NCI-H510A (cell line): ENCODE measurements around the gene ATCAY.
"Not testable (repeated sequence)": the region's sequence is repeated elsewhere in the genome, so short reads cannot be mapped to it uniquely, and the experiment has no call there.

ENCODE experiments used
- DNase-seq: peaks from one replicate; lab custom pipeline; 2025; lab: John Stamatoyannopoulos, UW

Gene ATCAY

GRCh38 chr19:3902317-3902973, 22.0 kb downstream of the ATCAY start:
- no peak for DNase-seq

- no peak for DNase-seq
Measured at GRCh38 chr19:3904233-3904632, 23.7 kb downstream of the ATCAY start.

GRCh38 chr19:3907626-3908265, 27.3 kb downstream of the ATCAY start:
- no peak for DNase-seq

GRCh38 chr19:3908266-3909054, 28.0 kb downstream of the ATCAY start:
- no peak for DNase-seq

GRCh38 chr19:3910105-3910504, 29.6 kb downstream of the ATCAY start:
- DNase-seq = no peak

- DNase-seq = no peak
Measured at GRCh38 chr19:3914199-3914598, 33.7 kb downstream of the ATCAY start.

GRCh38 chr19:3916033-3916432, 35.5 kb downstream of the ATCAY start:
- no peak for DNase-seq

- DNase-seq = no peak
Measured at GRCh38 chr19:3919793-3920192, 39.3 kb downstream of the ATCAY start.

GRCh38 chr19:3923096-3923758, 42.7 kb downstream of the ATCAY start:
- DNase-seq = no peak

GRCh38 chr19:3923912-3924311, 43.4 kb downstream of the ATCAY start:
- DNase-seq = no peak

- DNase-seq = no peak
Measured at GRCh38 chr19:3931041-3931440, 50.6 kb downstream of the ATCAY start.

- DNase-seq = no peak
Measured at GRCh38 chr19:3932931-3933810, 52.7 kb downstream of the ATCAY start, which contains the start of gene NMRK2. TSS of gene NMRK2 (plus strand) at chr19:3933069. CDS start at chr19:3933672, 603 bp downstream.

GRCh38 chr19:3936506-3937442, 56.3 kb downstream of the ATCAY start:
- no peak for DNase-seq

GRCh38 chr19:3938300-3938950, 57.9 kb downstream of the ATCAY start:
- not testable (repeated sequence) for DNase-seq

- DNase-seq = no peak
Measured at GRCh38 chr19:3942790-3943409, 62.4 kb downstream of the ATCAY start.

- DNase-seq = no peak
Measured at GRCh38 chr19:3944018-3944721, 63.7 kb downstream of the ATCAY start.

- DNase-seq = no peak
Measured at GRCh38 chr19:3945838-3946237, 65.4 kb downstream of the ATCAY start.

GRCh38 chr19:3947316-3947933, 66.9 kb downstream of the ATCAY start:
- not testable (repeated sequence) for DNase-seq
